Nucleus accumbens (tissue), 56 donors: ENCODE data around the gene PAPLN.
"Not testable (repeated sequence)": the region's sequence is repeated elsewhere in the genome, so short reads cannot be mapped to it uniquely, and the experiment has no call there.

ENCODE experiments used
- DNase-seq, 56 donors: peaks; one replicate each; lab custom pipeline; 2025; lab: John Stamatoyannopoulos, UW

The PAPLN gene

DNA sequence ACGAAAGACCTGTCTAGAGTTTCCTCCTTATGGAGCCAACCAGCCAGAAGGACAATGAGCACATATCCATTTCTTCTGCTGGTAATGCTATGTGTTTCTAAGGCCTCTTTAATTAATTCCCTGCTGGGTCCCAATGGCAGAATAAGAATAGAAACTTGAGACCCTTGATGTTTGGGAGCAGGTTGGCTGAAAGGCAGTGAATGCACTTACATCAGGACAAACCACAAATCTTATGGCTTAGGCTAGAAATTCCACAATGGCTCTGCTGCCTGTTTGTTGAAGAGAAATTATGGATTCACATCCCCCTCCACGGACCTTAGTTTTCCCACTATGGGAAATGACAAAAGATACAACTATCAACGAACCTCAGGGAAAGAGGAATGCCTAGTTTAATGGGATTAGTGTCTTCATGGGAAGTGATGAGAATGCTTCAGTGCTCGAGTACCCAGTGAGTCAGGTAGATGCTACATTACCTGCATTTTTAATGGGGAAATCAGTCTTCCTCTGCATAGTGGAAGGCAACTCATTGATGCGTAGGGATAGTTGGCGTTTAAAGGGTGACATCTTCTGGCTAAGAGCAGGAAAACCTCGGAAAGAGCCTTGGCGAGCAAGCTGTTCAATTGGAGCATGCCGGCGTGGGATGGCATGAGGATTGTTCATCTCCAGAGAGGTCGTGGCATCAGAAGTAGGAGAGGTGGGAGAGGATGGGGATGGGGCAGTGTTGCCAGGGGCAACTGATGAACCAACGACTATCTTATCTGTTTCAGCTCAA is 46.5 kb downstream of the PAPLN start:
- peak in 32 of 56 donors; percentile 6 to 66 (median 32) for DNase-seq

DNA sequence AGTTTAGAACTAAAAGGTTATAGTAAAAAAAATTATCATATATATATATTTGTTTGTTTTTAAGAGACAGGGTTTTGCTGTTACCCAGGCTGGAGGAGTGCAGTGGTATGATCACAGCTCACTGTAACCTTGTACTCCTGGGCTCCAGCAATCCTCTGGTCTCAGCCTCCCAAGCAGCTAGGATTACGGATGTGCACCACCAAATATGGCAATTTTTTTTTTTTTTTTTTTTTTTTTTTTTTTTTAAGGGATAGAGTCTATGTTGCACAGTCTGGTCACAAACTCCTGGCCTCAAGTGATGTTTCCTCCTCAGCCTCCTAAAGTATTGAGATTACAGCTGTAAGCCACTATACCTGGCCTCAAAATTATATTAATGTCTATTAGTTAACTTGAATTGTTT is 48.7 kb downstream of the PAPLN start:
- DNase-seq = no peak

DNA sequence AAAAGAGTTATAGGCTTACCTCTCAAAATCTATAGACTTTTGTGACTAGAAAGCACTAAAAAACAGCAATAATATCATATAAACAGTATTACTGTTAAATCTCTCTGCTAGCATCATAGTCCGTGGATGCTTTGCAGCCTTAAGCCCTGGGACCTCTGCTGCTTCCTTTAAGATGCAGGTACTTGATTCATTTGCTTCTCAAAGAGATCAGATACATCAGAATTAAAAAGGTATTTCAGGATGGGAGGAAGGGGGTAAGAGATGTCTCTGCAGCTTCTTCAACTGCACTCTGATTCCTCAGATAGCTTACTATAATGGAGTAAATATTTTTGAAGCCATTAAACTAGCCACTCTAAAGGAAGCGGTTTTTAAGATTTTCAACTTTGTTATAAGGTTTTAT is 49.3 kb downstream of the PAPLN start:
- DNase-seq = no peak

DNA sequence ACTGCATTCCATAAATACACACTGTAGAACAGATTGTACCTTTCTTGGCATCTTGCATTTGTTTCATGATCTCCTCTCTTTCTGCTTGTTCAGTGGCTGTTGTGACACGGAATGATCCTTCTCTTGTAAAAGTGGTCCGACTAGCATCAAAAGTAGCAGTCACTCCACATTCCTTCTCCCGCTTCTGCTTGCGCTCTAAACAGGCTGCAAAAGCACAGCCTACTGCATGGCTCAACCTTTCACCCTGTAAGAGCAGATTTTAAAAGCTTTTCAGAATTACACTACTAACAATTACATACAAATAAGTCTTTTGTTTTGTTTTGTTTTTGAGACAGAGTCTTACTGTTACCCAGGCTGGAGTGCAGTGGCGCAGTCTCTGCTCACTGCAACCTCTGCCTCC is 49.8 kb downstream of the PAPLN start:
- no peak for DNase-seq

DNA sequence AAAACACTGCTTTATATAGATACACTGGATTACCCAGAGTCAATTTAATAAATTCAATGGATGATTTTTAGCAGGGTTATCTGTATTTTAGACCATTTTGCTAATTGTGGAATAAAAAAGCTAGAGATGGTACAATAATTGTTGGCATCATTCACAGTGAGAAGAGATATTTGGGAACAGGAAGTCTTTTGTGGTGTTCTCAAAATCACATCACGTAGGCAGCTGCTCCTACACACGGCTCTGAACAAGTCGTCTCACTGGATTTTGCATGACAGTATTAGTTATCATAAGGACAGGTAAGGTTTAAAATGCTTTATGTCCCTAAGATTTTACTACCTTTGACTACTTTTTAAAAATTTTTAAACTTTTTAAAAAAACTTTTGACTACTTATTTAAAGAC is 52.0 kb downstream of the PAPLN start:
- peak in 6 of 56 donors; percentile 7 to 46 (median 20) for DNase-seq

DNA sequence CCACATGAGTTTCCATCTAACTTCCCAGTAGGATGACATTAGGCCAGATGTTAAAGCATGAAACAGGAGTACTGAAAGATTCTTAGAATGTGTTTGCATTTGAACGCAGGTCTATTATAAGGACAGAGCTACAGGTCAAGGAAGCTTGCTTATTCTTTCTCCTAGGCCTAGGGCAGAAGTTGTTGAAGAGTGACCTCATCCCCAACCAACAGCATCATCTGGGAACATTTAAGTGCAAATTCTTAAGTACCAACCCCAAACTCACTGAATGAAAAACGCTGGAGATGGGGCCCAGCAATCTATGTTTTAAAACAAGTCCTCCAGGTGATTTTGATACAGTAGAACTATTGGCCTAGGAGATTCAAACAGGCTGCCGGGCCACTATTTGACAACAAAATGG is 52.4 kb downstream of the PAPLN start:
- no peak for DNase-seq

DNA sequence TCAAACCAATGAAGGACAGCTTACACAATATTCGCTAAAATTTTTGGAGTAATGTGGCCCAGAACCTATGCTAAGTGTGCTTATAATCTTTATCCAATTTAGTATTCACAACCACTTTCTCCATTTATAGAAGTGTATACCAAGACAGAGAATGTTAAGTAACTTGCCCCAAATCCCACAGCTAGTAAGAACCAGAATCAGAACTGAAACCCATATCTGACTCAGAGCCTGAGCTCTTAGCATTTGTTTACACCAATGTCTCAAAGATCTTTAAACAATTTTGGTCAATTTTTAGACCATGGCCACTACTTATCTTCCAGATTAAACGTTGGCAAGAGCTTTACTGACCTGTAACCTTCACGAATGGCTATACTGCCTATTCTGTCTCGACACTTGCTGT is 53.0 kb downstream of the PAPLN start:
- DNase-seq = no peak

DNA sequence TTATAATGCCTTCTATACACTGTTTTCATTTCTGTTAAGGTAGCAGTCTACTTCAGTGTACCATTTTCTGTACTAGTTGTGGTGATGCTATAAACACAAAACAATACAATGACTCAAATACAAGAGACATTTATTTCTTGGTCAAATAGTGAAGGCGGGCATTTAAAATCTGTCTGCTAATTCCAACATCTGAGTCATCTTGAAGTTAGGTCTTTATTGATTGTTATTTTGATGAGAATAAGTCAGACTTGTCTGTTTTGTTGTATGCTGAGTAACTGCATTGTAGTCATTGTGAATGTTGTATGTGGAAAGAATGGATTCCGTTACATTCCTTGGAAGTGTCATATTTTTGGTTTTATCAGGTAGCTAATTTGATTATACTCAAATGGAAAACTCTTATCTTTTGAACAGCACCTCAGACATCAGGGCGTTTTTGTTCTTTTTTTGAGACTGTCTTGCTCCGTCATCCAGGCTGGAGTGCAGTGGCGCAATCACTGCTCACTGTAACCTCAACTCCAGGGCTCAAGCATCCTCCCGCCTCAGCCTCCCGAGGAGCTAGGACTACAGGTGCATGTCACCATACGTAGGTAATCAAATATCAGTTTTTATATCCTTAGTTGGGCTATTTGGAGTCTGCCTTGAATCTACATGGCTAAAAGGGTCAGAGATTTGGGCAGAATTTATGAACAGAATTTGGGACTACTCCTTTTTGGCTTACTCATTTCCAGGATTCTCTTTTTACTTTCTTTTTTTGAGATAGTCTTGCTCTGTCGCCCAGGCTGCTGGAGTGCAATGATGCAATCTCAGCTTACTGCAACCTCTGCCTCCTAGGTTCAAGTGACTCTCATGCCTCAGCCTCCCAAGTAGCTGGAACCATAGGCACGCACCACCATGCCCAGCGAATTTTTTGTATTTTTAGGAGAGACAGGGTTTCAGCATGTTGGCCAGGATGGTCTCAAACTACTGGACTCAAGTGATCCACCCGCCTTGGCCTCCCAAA is 56.8 kb downstream of the PAPLN start:
- DNase-seq = no peak

DNA sequence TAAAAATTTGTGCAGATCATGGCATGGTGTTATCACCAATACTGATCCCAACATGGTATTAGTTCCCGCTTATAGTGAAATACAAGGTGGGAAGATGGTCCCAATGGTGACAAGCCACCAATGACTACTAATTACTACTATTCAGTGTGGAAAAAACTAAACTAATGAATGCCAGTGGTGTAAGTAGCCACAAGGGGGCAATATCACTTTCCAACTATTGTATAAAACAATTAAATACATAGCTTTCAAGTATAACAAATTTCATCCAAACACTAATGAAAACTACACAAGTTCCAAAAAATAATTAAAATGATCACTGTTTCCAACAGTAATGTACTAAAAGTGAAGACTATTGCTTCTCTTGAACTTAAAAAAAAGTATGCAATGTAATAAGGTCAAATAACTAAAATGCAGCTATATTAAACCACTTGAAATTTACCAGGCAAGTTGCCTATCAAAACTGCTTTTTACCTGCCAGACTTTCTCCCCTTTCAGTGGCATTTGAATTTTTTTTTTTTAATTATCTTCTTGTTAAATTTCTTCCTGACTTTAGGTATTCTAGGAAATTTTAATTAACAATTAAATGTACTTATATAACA is 58.0 kb downstream of the PAPLN start:
- peak in 1 of 56 donors; percentile 20 for DNase-seq

DNA sequence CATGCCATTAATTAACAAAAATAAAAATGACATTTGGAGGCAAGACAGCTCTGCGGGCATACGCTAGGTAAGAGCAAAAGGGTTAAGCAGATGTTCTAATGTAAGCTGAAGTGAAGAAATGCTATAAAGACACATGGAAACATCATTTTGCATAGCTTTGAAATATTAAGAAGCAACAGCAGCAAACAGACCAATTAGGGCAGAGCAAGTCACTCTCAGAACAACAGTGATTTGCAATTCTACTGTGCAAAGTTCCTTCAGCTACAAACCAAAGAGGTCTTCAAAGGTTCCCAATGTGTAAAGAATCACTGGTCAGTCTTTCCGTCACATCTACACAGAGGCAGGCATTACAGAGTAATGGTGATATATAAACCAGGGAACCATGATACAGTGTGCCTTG is 68.2 kb downstream of the PAPLN start:
- no peak for DNase-seq

DNA sequence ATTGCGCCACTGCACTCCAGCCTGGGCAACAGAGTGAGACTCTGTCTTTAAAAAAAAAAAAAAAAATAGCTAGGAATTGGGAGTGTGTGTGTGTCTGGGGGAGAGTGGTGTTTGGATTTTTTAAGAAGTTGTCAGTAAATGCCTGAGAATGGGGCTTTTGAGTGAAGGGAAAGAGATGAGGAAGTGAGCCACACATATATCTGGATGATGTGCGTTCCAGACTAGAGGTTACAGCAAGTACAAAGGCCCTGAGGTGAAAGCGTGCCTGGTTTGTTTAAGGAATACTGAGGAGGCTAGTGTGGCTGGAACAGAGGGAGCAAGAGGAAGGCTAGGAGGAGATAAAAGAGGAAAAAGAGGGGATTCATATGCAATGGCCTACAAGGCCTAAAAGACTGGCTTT is 70.0 kb downstream of the PAPLN start:
- DNase-seq = no peak

DNA sequence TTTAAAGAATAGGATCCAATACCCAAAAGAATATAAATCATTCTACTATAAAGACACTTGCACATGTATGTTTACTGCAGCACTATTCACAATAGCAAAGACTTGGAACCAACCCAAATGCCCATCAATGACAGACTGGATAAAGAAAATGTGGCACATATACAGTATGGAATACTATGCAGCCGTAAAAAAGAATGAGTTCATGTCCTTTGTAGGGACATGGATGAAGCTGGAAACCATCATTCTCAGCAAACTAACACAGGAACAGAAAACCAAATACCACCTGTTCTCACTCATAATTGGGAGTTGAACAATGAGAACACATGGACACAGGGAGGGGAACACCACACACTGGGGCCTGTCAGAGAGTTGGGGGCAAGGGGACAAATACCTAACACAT is 71.9 kb downstream of the PAPLN start:
- not testable (repeated sequence) for DNase-seq

DNA sequence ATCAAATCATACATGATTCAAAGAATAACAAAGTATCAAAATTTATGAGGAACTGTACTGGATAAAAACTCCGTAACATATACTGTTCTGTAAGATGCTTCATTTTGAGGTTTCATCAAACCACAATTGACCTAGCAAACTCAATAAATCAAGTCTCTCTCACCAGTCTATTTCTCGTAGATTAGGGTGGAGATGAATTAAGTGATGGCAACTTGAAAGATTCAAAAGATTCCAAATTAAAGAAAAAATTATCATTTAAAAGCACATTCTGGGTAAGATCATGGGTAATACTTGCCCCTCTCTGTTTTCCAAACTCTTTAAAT is 74.4 kb downstream of the PAPLN start:
- no peak for DNase-seq

DNA sequence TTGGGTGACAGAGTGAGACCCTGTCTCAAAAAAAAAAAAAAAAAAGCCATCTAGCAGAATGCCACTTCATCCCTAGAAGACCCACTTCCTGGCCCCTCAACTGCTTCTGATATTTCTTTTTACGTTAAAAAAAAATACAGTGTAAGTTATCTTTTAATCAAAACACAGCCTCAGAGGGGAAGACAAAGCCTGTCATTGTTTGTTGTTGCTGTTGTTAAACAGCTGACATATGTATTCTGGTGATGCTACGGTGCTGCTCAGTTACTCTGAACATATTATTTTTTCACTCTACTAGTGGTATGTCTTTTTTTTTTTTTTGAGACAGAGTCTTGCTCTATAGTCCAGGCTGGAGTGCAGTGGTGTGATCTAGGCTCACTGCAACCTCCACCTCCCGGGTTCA is 75.4 kb downstream of the PAPLN start:
- no peak for DNase-seq

DNA sequence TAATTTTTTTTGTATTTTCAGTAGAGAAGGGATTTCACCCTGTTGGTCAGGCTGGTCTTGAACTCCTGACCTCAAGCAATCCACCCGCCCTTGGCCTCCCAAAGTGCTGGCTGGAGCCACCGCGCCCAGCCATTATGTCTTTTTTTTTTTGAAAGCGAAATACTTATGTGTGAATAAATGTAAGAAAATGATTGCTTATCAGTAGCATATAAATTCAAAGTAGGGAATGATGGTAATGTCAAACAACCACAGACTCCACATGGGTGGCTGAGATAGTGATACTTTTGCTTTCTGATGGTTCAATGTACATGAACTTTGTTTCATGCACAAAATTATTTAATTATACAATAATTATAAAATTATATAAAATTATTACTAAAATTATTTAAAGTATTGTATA is 75.8 kb downstream of the PAPLN start:
- no peak for DNase-seq

DNA sequence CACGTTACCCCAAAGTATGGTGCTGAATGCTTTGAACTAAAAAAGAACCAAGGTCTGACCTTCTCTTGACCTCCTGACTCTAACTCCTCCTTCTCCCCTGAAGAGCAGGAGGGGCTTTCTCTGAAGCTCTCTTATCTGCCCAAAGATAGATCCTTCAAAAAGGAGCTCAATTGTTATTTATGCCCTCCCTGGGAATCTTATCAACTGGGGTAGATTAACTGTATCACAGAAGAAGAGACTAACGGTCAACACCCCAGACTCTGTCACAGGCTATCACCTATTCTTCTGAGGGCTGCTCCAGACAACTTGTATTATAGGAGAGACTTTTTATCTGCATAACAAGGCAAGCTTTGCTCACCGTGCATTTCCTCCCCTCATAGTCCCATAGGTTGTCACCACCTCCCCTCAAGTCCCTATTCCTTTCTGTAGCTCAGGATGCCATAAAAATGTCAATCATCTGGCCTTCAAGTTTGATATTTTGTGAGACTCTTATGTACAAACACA is 86.6 kb downstream of the PAPLN start:
- DNase-seq = no peak
